Eye (tissue), 1 donor: ENCODE data around the gene CTDSP1.

Experiments
- DNase-seq: peaks from one replicate; pipeline ENCODE4 v3.0.0-alpha.2; 2015

CTDSP1 gene, protein sequence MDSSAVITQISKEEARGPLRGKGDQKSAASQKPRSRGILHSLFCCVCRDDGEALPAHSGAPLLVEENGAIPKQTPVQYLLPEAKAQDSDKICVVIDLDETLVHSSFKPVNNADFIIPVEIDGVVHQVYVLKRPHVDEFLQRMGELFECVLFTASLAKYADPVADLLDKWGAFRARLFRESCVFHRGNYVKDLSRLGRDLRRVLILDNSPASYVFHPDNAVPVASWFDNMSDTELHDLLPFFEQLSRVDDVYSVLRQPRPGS

GRCh38 chr2:218399391-218400166 lies at the start of gene CTDSP1:
CTDSP1 (plus strand) TSS chr2:218399868; CDS start chr2:218400091, 223 bp downstream.
- peak; percentile 99 for DNase-seq

DNA sequence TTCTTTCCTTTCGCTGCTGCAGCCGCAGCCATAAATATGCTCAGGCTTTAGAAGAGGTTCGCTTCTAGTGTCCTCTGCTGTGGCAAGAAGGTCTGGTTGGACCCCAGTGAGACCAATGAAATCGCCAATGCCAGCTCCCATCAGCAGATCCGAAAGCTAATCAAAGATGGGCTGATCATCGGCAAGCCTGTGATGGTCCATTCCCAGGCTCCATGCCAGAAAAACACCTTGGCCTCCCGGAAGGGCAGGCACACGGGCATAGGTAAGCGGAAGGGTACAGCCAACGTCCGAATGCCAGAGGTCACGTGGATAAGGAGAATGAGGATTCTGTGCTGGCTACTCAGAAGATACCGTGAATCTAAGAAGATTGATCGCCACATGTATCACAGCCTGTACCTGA lies 45.6 kb upstream of the CTDSP1 start:
- DNase-seq, result no peak

DNA sequence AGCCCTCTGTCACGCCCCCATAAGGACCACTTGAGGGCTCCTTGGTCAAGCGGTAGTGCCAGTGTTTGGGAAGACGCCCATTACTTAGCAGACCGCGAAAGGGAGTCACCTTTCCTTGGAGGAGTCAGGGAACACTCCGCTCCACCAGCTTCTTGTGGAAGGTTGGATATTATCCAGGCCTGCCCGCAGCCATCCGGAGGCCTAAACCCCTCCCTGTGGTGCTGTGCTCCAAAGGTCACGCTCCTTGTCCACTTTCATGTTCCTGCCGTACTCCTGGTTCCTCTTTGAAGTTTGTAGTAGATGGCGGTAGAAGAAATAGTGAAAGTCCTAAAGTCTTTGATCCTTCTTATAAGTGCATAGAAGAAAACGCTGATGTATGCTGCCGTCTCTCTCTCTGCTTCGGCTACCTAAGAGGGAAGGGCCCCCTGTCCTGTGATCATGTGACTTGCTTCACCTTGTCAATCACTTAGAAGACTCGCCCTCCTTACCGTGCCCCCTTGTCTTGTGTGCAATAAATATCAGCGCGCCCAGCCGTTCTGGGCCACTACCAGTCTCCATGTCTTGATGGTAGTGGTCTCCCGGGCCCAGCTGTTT lies 44.7 kb upstream of the CTDSP1 start:
- DNase-seq, result no peak

GRCh38 chr2:218357236-218358177 lies 42.2 kb upstream of the CTDSP1 start:
- peak; percentile 56 for DNase-seq

GRCh38 chr2:218360453-218360852 lies 39.2 kb upstream of the CTDSP1 start:
- no peak for DNase-seq

- no peak for DNase-seq
These were observed 37.1 kb upstream of the CTDSP1 start for GRCh38 chr2:218362606-218363005.

DNA sequence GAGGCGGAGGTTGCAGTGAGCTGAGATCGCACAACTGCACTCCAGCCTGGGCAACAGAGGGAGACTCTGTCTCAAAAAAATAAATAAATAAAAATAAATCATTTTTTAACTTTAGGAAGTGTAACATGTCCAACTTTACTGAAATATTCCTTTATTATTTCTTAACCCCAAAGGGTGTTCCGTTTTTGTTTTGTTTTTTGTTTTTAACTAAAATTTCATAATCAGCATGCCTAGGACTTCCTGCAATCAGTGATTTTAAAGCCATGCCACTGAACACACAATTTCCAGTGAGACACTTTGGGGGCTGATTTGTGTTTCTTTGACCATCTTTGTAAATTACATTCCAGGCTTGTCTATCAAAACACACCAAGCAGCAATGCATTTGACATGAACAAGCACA lies 35.9 kb upstream of the CTDSP1 start:
- DNase-seq, result no peak

GRCh38 chr2:218364196-218364595 lies 35.5 kb upstream of the CTDSP1 start:
- no peak for DNase-seq

GRCh38 chr2:218366621-218367414 lies 32.9 kb upstream of the CTDSP1 start:
- no peak for DNase-seq

GRCh38 chr2:218367415-218368149 lies 32.1 kb upstream of the CTDSP1 start:
- DNase-seq, result peak; percentile 88

GRCh38 chr2:218368150-218368528 lies 31.5 kb upstream of the CTDSP1 start:
- DNase-seq, result no peak

GRCh38 chr2:218368621-218369153 lies 31.0 kb upstream of the CTDSP1 start:
- DNase-seq, result peak; percentile 72

- no peak for DNase-seq
These were observed 30.3 kb upstream of the CTDSP1 start for GRCh38 chr2:218369330-218369729.

GRCh38 chr2:218370410-218371063 lies 29.1 kb upstream of the CTDSP1 start:
- no peak for DNase-seq

- DNase-seq, result no peak
These were observed 27.7 kb upstream of the CTDSP1 start for GRCh38 chr2:218371983-218372350.

DNA sequence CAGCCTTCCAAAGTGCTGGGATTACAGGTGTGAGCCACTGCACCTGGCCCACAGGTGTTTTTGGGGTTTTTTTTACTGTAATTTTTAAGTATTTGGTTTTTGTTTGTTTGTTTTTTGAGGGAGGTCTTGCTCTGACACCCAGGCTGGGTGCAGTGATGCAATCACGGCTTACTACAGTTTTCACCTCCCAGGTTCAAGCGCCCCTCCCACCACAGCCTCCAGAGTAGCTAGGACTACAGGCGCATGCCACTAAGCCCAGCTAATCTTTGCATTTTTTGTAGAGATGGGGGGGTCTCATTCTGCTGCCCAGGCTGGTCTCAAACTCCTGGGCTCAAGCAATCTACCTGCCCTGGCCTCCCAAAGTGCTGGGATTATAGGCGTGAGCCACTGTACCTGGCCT lies 24.9 kb upstream of the CTDSP1 start:
- no peak for DNase-seq

DNA sequence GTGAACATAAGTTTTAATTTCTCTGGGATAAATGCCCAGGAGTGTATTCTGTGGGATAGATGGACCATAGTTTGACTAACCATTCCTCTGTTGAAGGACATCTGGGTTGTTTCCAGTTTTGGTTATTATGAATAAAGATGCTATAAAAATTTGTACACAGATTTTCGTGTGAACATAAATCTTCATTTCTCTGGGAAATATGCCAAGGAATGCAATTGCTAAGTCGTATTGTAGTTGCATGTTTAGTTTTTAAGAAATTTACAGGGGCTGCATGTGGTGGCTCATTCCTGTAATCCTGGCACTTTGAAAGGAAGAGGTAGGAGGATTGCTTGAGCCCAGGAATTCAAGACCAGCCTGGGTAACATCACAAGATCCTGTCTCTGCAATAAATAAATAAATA lies 24.5 kb upstream of the CTDSP1 start:
- no peak for DNase-seq

GRCh38 chr2:218378053-218378452 lies 21.6 kb upstream of the CTDSP1 start:
- DNase-seq, result no peak

DNA sequence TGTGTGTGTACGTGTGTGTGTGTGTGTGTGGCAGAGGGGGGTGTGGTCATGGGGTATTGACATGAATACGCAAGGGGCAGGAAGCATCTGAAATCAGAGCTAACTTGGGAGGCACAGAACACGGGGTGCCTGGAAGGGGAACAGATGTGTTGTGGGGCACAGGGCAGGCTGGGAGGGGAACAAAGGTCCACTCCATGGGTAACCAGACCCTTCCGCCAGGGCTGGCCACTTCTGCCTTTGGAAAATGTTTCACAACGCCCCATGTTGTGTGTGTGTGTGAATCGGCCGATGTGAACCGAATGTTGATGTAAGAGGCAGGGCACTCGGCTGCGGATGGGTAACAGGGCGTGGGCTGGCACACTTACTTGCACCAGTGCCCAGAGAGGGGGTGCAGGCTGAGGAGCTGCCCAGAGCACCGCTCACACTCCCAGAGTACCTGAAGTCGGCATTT lies 17.7 kb upstream of the CTDSP1 start, which contains the start of gene SLC11A1:
Gene SLC11A1 (plus strand): TSS at position 358 of the 451 bp plus-strand sequence. CDS start 96 bp downstream, outside the sequence.
- no peak for DNase-seq

GRCh38 chr2:218382785-218383184 lies 16.9 kb upstream of the CTDSP1 start:
- no peak for DNase-seq
